Spleen (tissue), 7 donors: ENCODE measurements around the gene TRIM40.

Experiments
- POLR2A ChIP-seq, 3 donors: fragments of 450-650 bp; IDR thresholded peaks; one replicate each; pipeline ENCODE4 v1.5.1; 2017; ENCODE audit warnings: antibody characterized with exemption in 3 of 3, mild to moderate bottlenecking in 1 of 3
- POLR2AphosphoS5 ChIP-seq, 3 donors: sonication (generic); formaldehyde crosslinking; IDR thresholded peaks; one replicate each; pipeline ENCODE4 v1.5.1; 2017; ENCODE audit warnings: antibody characterized with exemption in 3 of 3
- TF ChIP-seq, protein P1 (sequence below), 11 experiments: fragments of 200-600 bp in 7 of 11; fragments of 450-650 bp in 4 of 11; sonication (generic) in 4 of 11; IDR thresholded peaks in 8 of 11; conservative IDR thresholded peaks in 3 of 11; 1 replicate in 7 of 11; 2 replicates in 4 of 11; pipeline versions ENCODE4 v1.4.0 to v1.8.0; 2016 to 2021; ENCODE audit warnings: antibody characterized with exemption in 11 of 11, inconsistent platforms in 4 of 11, mild to moderate bottlenecking in 1 of 11
- donor health status: DM: no; HTN: no; CAD: no; lungs with moderate emphysema.
- donor health status: DM: no; HTN: no; CAD: no.
- donor health status: DM: no; HTN: no; CAD: no.

DNA sequence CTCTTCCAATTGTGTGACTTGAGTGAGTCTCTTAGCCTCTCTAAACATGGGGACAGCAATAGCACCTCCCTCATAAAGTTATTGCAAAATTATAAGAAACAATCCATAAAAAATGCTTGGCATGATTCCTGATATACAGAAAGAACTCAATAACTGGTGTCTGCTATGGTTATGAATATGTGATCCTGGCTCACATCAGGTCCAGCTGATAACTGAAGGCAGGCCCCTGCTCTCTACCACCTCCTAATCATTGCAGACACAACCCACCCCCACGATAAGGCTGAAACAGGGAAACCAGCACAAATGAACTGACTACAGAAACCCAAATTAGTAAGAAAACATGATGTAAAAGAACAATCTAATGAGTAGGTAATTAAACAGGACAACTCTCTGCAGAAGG, 32.8 kb downstream of the TRIM40 start:
- TF ChIP-seq, protein P1, sequence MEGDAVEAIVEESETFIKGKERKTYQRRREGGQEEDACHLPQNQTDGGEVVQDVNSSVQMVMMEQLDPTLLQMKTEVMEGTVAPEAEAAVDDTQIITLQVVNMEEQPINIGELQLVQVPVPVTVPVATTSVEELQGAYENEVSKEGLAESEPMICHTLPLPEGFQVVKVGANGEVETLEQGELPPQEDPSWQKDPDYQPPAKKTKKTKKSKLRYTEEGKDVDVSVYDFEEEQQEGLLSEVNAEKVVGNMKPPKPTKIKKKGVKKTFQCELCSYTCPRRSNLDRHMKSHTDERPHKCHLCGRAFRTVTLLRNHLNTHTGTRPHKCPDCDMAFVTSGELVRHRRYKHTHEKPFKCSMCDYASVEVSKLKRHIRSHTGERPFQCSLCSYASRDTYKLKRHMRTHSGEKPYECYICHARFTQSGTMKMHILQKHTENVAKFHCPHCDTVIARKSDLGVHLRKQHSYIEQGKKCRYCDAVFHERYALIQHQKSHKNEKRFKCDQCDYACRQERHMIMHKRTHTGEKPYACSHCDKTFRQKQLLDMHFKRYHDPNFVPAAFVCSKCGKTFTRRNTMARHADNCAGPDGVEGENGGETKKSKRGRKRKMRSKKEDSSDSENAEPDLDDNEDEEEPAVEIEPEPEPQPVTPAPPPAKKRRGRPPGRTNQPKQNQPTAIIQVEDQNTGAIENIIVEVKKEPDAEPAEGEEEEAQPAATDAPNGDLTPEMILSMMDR (IDR thresholded peaks at IDR 0.05 in 8 of 11, conservative IDR thresholded peaks at IDR 0.05 in 3 of 11) = no peak
- TF ChIP-seq POLR2AphosphoS5 (IDR thresholded peaks at IDR 0.05) (no peak), POLR2A (IDR thresholded peaks at IDR 0.05) (no peak)
